ENCODE data around the gene SPRED2. TPM values are rescaled to one million over a fixed set of nuclear protein-coding genes. Genes with fewer than 3 reads are reported as not detected.

SPRED2 gene
- total and polyA plus RNA-seq, 3 donors from 2014 or later, result 10.0 to 14.1 (median 11.3) TPM

GRCh38 chr2:65377556-65378192 is 54.7 kb downstream of the SPRED2 start:
- TF ChIP-seq CTCF (IDR thresholded peaks at IDR 0.05) (no peak), POLR2A (IDR thresholded peaks at IDR 0.05) (no peak)
- H3K9me3 ChIP-seq, result no peaks in the 10 kb centered on the region
- no peak overlapping the region for H3K4me3 ChIP-seq
- no peaks in the 10 kb centered on the region for H3K36me3 ChIP-seq (ENCODE audit: low read depth, missing control alignments)
- DNase-seq, result no peak
- intact Hi-C loops (cut with DNase I; ENCODE audit: low total_unique reads), result no loop called here
- no peak overlapping the region for H3K27ac ChIP-seq
- H3K4me1 ChIP-seq, result peaks cover 9% of the 10 kb centered on the region
- no peaks in the 10 kb centered on the region for H3K27me3 ChIP-seq
- WGBS, 2 donors, result 54 to 62% methylated on average over 5 of the region's 5 CpGs

DNA sequence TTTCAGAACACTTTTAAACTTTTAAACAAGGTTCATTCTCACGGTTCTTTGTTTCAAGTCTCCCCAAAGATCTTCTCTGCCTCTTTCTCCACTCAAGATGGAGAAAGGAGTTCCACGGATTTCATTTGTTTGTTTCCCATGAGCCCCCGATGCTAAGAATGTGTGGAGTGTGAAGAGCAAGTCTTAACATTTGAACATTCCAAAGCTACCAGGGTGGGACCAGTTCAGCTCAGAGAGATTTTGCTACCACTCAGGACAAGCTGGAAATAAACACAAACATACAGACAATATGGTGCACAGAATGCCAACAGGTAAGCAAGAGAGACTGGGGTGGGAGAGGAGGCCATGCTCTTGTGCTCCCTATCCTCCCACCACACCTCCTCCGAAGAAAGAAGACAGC is 56.7 kb downstream of the SPRED2 start:
- Histone ChIP-seq H3K9me3 (no peaks in the 10 kb centered on the region), H3K36me3 (ENCODE audit: low read depth, missing control alignments) (no peaks in the 10 kb centered on the region), H3K27ac (no peak overlapping the region), H3K4me1 (no peaks in the 10 kb centered on the region), H3K4me3 (no peak overlapping the region), H3K27me3 (no peaks in the 10 kb centered on the region)
- no peak for DNase-seq
- WGBS, 2 donors, result 88% methylated on average over 4 of the region's 4 CpGs
- intact Hi-C loops (cut with DNase I; ENCODE audit: low total_unique reads), result no loop called here
- TF ChIP-seq CTCF (IDR thresholded peaks at IDR 0.05), result no peak
- no peak for TF ChIP-seq POLR2A (IDR thresholded peaks at IDR 0.05)

DNA sequence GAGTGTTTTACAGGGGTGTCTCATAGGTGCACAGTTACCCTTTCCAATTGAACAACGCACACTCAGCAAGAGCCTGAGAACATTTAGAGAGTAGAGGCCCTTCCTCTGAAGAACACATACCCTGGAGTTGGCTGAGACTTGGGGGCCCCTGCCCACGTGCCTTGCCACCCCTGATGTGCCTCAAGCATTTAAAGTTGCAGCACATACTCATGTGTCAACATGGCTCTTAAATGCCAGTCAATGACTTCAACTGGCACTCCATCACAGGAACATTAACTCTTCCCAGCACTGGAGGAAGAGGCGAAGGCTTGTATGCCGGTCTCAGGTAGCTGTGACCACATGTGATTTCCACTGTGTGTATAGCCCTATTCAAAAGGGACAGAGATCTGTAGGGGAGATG is 57.4 kb downstream of the SPRED2 start:
- Histone ChIP-seq H3K27me3 (no peaks in the 10 kb centered on the region), H3K4me3 (no peak overlapping the region), H3K4me1 (no peaks in the 10 kb centered on the region), H3K27ac (no peak overlapping the region), H3K9me3 (no peaks in the 10 kb centered on the region), H3K36me3 (ENCODE audit: low read depth, missing control alignments) (no peaks in the 10 kb centered on the region)
- WGBS, 2 donors, result 89 to 99% methylated on average over 1 to 4 of the region's 4 CpGs
- TF ChIP-seq POLR2A (IDR thresholded peaks at IDR 0.05) (no peak), CTCF (IDR thresholded peaks at IDR 0.05) (no peak)
- no peak for DNase-seq
- intact Hi-C loops (cut with DNase I; ENCODE audit: low total_unique reads), result no loop called here

GRCh38 chr2:65374575-65374974 is 57.8 kb downstream of the SPRED2 start:
- Histone ChIP-seq H3K9me3 (no peaks in the 10 kb centered on the region), H3K36me3 (ENCODE audit: low read depth, missing control alignments) (no peaks in the 10 kb centered on the region), H3K27me3 (no peaks in the 10 kb centered on the region), H3K4me3 (no peak overlapping the region), H3K27ac (no peak overlapping the region), H3K4me1 (no peaks in the 10 kb centered on the region)
- 87 to 96% methylated on average over 3 of the region's 3 CpGs for WGBS, 2 donors
- intact Hi-C loops (cut with DNase I; ENCODE audit: low total_unique reads), result no loop called here
- no peak for DNase-seq
- TF ChIP-seq CTCF (IDR thresholded peaks at IDR 0.05) (no peak), POLR2A (IDR thresholded peaks at IDR 0.05) (no peak)

DNA sequence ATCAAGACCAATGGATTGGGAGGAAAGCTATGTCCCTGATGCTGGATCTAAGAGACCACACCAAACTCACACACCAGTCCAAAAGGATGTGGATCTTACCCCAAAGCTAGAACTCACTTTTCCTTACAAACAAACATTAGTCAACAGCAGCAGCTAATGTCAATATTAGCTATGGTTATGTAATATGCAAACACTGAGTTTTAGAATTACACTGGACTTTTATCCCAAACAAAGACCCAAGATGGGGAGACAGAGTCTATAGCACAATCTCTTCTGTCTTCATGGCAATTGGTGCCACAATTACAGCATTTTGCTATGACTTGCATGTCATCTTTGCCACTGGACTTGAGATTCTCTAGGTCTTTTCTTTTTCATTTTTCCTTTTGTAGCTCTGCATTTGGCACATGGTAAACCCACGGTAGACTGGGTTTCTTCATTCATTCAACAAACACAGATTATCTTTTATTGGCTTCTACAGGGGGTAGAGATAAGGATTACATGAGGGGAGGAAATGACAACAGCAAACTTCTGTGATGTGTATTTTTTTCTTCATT is 59.0 kb downstream of the SPRED2 start:
- no peak for DNase-seq
- no peaks in the 10 kb centered on the region for H3K27me3 ChIP-seq
- no peak overlapping the region for H3K4me3 ChIP-seq
- H3K9me3 ChIP-seq, result no peaks in the 10 kb centered on the region
- intact Hi-C loops (cut with DNase I; ENCODE audit: low total_unique reads), result no loop called here
- no peak for TF ChIP-seq POLR2A (IDR thresholded peaks at IDR 0.05)
- no peak overlapping the region for H3K27ac ChIP-seq
- WGBS, 2 donors, result 85 to 91% methylated on average over 1 of the region's 1 CpG
- no peaks in the 10 kb centered on the region for H3K36me3 ChIP-seq (ENCODE audit: low read depth, missing control alignments)
- H3K4me1 ChIP-seq, result no peaks in the 10 kb centered on the region

All from testis (tissue), 3 donors.